ENCODE measurements around the gene SESTD1.
"Not testable (repeated sequence)": the region's sequence is repeated elsewhere in the genome, so short reads cannot be mapped to it uniquely, and the experiment has no call there.

Gene SESTD1

DNA sequence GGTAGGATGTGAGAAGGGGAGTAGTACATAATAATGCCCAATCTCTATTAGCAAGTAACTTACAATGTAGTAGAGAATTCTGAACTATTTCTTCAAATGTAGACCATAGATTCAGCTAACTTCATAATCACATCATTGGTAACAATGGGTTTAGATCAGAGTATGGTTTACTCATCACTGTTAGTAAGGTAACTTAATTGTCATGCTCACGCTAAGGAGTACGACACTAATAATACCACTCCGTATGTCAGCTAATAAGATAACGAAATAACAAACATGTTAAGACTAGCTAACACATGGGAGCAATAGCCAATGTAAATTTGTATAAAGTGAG is 158.3 kb downstream of the SESTD1 start:
- WGBS, 2 experiments (ENCODE audit: insufficient coverage in 2 of 2): no CpG with 5 or more reads among the region's 4 CpGs
- no peaks in the 10 kb centered on the region for H3K9me3 ChIP-seq (ENCODE audit: control insufficient read depth, low read length)
- no peak overlapping the region for H3K4me3 ChIP-seq (ENCODE audit: extremely low read depth, insufficient read depth, low read length, poor library complexity, severe bottlenecking)
- peaks cover 8% of the 10 kb centered on the region for H3K36me3 ChIP-seq (ENCODE audit: control insufficient read depth, insufficient read depth, low read length)
- H3K27ac ChIP-seq (ENCODE audit: low read depth, low read length, severe bottlenecking): no peak overlapping the region
- H3K4me1 ChIP-seq (ENCODE audit: control insufficient read depth, insufficient read depth, low read length, poor library complexity, severe bottlenecking): no peaks in the 10 kb centered on the region

DNA sequence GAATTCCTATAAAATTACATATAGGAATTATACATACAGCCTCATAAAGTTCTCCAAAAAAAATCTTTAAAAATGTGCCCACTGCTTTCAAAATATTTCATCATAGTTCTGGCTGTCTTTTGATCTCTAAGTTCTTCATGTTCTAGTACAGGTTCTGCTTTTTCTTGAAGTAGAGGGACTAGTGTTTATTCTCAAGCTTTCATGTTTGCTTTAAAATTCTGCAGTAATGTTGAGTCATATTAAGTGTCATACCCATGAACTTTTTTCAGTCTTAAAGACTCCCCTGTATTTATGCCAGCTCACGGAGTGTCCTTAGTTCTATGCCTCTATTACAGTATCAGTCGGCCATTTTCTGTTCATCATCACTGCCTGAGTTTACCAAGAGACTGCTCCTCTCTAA is 159.9 kb downstream of the SESTD1 start:
- Histone ChIP-seq H3K4me3 (ENCODE audit: extremely low read depth, insufficient read depth, low read length, poor library complexity, severe bottlenecking) (no peak overlapping the region), H3K9me3 (ENCODE audit: control insufficient read depth, low read length) (no peaks in the 10 kb centered on the region), H3K36me3 (ENCODE audit: control insufficient read depth, insufficient read depth, low read length) (peaks cover 4% of the 10 kb centered on the region), H3K4me1 (ENCODE audit: control insufficient read depth, insufficient read depth, low read length, poor library complexity, severe bottlenecking) (no peaks in the 10 kb centered on the region), H3K27ac (ENCODE audit: low read depth, low read length, severe bottlenecking) (no peak overlapping the region)
- WGBS, 2 experiments (ENCODE audit: insufficient coverage in 2 of 2): 81 to 100% methylated on average over 1 to 2 of the region's 2 CpGs

DNA sequence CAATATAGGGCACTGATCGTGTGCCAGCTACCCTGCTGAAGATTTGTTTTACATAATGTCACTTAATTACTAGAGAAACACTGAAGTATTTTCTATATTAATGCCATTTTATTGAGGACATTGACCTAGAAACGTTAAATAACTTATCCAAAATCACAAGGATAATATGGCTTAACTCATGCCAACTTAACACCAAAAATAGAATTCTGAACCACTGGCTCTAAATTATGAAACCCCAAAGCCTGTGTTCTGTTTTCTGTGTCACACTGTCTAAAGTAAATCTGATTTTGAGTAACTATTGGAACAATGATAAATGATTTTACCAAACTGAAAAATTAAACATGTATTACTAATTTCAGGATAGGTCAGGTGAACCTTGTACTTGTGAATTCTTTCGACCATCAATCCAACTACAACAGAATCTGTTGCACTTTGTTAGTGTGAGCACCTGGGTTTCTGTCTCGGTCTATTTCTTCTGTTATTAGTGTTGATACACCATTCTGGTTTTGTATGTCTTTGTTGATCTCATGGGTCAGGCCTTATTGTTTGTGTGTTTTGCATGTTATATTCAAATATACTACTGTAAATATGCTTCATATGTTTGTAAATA is 166.4 kb downstream of the SESTD1 start:
- Histone ChIP-seq H3K36me3 (ENCODE audit: control insufficient read depth, insufficient read depth, low read length) (no peaks in the 10 kb centered on the region), H3K27ac (ENCODE audit: low read depth, low read length, severe bottlenecking) (no peak overlapping the region), H3K4me1 (ENCODE audit: control insufficient read depth, insufficient read depth, low read length, poor library complexity, severe bottlenecking) (no peaks in the 10 kb centered on the region), H3K4me3 (ENCODE audit: extremely low read depth, insufficient read depth, low read length, poor library complexity, severe bottlenecking) (no peak overlapping the region), H3K9me3 (ENCODE audit: control insufficient read depth, low read length) (no peaks in the 10 kb centered on the region)
- WGBS, 2 experiments (ENCODE audit: insufficient coverage in 2 of 2): 40% methylated on average over 1 of the region's 4 CpGs; no CpG with 5 or more reads in 1 of the 2 experiments

DNA sequence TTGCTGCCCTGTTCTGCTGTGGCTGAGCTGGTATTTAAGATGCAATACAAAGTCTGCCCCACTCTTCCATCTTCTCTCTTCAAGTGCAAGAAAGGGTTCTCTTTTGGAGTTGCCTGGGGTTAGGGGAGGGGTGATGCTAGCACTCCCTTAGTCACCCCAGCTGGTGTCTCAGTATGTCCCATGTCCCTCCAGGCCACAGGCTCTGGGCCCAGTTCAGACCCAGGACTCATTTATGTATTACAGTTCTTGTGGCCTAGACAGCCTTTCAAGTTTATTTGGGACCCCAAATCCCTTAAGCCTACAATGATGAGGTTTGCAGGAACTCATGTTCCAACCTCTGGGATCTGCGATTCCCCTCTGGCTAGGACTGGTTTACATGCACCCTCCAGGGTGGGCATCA is 167.5 kb downstream of the SESTD1 start:
- H3K9me3 ChIP-seq (ENCODE audit: control insufficient read depth, low read length): no peaks in the 10 kb centered on the region
- no peak overlapping the region for H3K4me3 ChIP-seq (ENCODE audit: extremely low read depth, insufficient read depth, low read length, poor library complexity, severe bottlenecking)
- no peaks in the 10 kb centered on the region for H3K36me3 ChIP-seq (ENCODE audit: control insufficient read depth, insufficient read depth, low read length)
- 90 to 100% methylated on average over 1 of the region's 1 CpG for WGBS, 2 experiments (ENCODE audit: insufficient coverage in 2 of 2)
- no peak overlapping the region for H3K27ac ChIP-seq (ENCODE audit: low read depth, low read length, severe bottlenecking)
- H3K4me1 ChIP-seq (ENCODE audit: control insufficient read depth, insufficient read depth, low read length, poor library complexity, severe bottlenecking): no peaks in the 10 kb centered on the region

DNA sequence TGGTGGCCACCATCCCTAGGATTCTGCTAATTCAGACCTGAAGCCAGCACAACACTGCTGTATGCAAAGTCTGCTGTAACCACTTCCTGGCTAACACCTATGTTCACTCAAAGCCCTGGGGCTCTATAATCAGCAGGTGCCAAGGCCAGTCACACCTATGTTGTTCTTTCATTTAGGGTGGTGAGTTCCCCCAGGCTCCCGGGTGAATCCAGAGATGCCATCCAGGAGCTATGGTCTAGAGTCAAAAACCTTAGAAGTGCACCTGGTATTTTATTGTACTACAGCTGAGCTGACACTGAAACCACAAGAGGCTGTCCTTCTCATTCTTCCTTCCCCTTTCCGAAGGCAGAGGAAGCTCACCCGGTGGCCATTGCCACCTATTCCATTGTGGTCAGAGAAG is 168.5 kb downstream of the SESTD1 start:
- Histone ChIP-seq H3K27ac (ENCODE audit: low read depth, low read length, severe bottlenecking) (no peak overlapping the region), H3K36me3 (ENCODE audit: control insufficient read depth, insufficient read depth, low read length) (no peaks in the 10 kb centered on the region)
- WGBS, 2 experiments (ENCODE audit: insufficient coverage in 2 of 2): 67 to 100% methylated on average over 1 to 2 of the region's 3 CpGs

DNA sequence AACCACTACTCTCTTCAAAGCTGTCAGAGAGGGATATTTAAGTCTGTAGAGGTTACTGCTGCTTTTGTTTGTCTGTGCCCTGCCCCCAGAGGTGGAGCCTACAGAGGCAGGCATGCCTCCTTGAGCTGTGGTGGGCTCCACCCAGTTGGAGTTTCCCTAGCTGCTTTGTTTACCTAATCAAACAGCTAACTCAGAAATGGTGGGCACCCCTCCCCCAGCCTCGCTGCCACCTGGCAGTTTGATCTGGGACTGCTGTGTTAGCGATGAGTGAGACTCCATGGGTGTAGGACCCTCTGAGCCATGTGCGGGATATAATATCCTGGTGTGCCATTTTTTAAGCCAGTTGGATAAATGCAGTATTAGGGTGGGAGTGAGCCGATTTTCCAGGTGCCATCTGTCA is 171.7 kb downstream of the SESTD1 start:
- H3K27ac ChIP-seq (ENCODE audit: low read depth, low read length, severe bottlenecking); H3K4me3 ChIP-seq (ENCODE audit: extremely low read depth, insufficient read depth, low read length, poor library complexity, severe bottlenecking); H3K36me3 ChIP-seq (ENCODE audit: control insufficient read depth, insufficient read depth, low read length); H3K9me3 ChIP-seq (ENCODE audit: control insufficient read depth, low read length); H3K4me1 ChIP-seq (ENCODE audit: control insufficient read depth, insufficient read depth, low read length, poor library complexity, severe bottlenecking): not testable (repeated sequence)
- WGBS, 2 experiments (ENCODE audit: insufficient coverage in 2 of 2): 90 to 100% methylated on average over 2 of the region's 4 CpGs

More for the DNA sequence above, 168.5 kb downstream of the SESTD1 start:
- Histone ChIP-seq H3K4me1 (ENCODE audit: control insufficient read depth, insufficient read depth, low read length, poor library complexity, severe bottlenecking) (no peaks in the 10 kb centered on the region), H3K9me3 (ENCODE audit: control insufficient read depth, low read length) (no peaks in the 10 kb centered on the region), H3K4me3 (ENCODE audit: extremely low read depth, insufficient read depth, low read length, poor library complexity, severe bottlenecking) (no peak overlapping the region)

DNA sequence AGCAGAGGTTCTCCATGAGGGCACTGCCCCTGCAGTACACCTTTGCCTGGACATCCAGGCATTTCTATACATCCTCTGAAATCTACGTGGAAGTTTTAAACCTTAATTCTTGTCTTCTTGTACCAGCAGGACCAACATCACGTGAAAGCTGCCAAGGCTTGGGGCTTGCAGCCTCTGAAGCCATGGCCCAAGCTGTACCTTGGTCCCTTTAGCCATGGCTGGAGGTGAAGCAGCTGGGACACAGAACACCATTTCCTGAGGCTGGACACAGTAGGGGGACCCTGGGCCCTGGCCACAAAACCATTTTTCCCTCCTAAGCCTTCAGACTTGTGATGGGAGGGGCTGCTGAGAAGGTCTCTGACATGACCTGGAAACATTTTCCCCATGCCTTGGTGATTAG is 181.9 kb downstream of the SESTD1 start:
- WGBS, 2 experiments (ENCODE audit: insufficient coverage in 2 of 2): 77 to 83% methylated on average over 2 of the region's 2 CpGs
- H3K4me3 ChIP-seq (ENCODE audit: extremely low read depth, insufficient read depth, low read length, poor library complexity, severe bottlenecking): no peak overlapping the region
- H3K36me3 ChIP-seq (ENCODE audit: control insufficient read depth, insufficient read depth, low read length): no peaks in the 10 kb centered on the region
- no peak overlapping the region for H3K27ac ChIP-seq (ENCODE audit: low read depth, low read length, severe bottlenecking)
- H3K4me1 ChIP-seq (ENCODE audit: control insufficient read depth, insufficient read depth, low read length, poor library complexity, severe bottlenecking): no peaks in the 10 kb centered on the region
- H3K9me3 ChIP-seq (ENCODE audit: control insufficient read depth, low read length): no peaks in the 10 kb centered on the region

DNA sequence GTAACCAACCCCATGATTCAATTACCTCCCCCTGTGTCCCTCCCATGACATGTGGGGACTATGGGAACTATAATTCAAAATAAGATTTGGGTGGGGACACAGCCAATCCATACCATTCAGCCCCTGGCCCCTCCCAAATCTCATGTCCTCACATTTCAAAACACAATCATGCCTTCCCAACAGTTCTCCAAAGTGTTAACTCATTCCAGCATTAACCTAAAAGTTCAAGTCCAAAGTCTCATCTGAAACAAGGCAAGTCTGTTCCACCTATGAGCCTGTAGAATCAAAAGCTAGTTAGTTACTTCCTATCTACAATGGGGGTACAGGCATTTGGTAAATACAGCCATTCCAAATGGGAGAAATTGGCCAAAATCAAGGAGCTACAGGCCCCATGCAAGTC is 182.7 kb downstream of the SESTD1 start:
- Histone ChIP-seq H3K36me3 (ENCODE audit: control insufficient read depth, insufficient read depth, low read length) (no peaks in the 10 kb centered on the region), H3K9me3 (ENCODE audit: control insufficient read depth, low read length) (no peaks in the 10 kb centered on the region), H3K4me1 (ENCODE audit: control insufficient read depth, insufficient read depth, low read length, poor library complexity, severe bottlenecking) (no peaks in the 10 kb centered on the region), H3K4me3 (ENCODE audit: extremely low read depth, insufficient read depth, low read length, poor library complexity, severe bottlenecking) (no peak overlapping the region), H3K27ac (ENCODE audit: low read depth, low read length, severe bottlenecking) (no peak overlapping the region)

DNA sequence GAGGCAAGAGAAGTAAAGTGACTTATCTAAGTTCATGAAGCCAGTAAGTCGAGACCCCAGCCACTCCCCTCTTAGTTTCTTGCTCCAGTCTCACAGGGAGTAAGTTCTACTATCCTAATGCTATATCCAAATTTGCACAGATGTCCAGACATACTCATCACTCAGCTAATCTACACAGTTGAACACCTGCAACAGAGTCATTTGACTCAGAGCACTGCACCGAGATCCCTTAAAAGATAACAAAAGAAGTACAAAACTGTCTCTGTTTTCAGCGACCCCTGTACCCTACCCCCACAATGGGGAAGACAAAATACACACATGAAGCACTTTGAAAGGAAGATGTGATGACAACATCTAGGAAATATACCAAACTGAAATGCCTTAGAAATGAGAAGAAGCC is 192.1 kb downstream of the SESTD1 start:
- WGBS, 2 experiments (ENCODE audit: insufficient coverage in 2 of 2): 84 to 92% methylated on average over 1 to 2 of the region's 3 CpGs
- Histone ChIP-seq H3K36me3 (ENCODE audit: control insufficient read depth, insufficient read depth, low read length) (no peaks in the 10 kb centered on the region), H3K27ac (ENCODE audit: low read depth, low read length, severe bottlenecking) (no peak overlapping the region), H3K4me3 (ENCODE audit: extremely low read depth, insufficient read depth, low read length, poor library complexity, severe bottlenecking) (no peak overlapping the region), H3K9me3 (ENCODE audit: control insufficient read depth, low read length) (no peaks in the 10 kb centered on the region), H3K4me1 (ENCODE audit: control insufficient read depth, insufficient read depth, low read length, poor library complexity, severe bottlenecking) (no peaks in the 10 kb centered on the region)

DNA sequence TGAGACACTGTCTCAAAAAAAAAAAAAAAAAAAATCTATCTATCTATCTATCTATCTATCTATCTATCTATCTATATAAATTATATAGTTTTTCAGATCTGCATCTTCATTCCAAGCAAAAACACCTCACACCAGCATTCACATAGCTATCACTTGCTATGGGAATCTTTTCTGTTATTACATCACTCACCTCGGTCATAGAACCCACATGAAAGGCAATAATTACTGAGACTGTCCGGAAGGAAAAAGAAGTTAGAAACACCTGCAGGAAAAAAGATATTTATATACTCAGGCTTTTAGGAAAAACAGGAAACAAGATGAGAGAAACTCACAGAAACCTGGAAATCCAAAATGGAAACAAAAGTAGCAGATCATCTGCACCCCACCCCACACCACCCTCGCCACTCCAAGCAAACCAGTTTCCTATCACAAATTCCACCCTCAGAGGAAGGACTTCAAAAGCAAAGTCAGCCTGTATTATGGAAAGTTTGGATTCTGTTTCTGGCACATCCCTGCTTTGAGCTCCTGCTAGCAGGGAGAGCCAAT is 192.7 kb downstream of the SESTD1 start:
- Histone ChIP-seq H3K4me1 (ENCODE audit: control insufficient read depth, insufficient read depth, low read length, poor library complexity, severe bottlenecking) (no peaks in the 10 kb centered on the region), H3K4me3 (ENCODE audit: extremely low read depth, insufficient read depth, low read length, poor library complexity, severe bottlenecking) (no peak overlapping the region), H3K27ac (ENCODE audit: low read depth, low read length, severe bottlenecking) (no peak overlapping the region), H3K36me3 (ENCODE audit: control insufficient read depth, insufficient read depth, low read length) (no peaks in the 10 kb centered on the region), H3K9me3 (ENCODE audit: control insufficient read depth, low read length) (no peaks in the 10 kb centered on the region)
- WGBS, 2 experiments (ENCODE audit: insufficient coverage in 2 of 2): no CpG with 5 or more reads among the region's 3 CpGs

DNA sequence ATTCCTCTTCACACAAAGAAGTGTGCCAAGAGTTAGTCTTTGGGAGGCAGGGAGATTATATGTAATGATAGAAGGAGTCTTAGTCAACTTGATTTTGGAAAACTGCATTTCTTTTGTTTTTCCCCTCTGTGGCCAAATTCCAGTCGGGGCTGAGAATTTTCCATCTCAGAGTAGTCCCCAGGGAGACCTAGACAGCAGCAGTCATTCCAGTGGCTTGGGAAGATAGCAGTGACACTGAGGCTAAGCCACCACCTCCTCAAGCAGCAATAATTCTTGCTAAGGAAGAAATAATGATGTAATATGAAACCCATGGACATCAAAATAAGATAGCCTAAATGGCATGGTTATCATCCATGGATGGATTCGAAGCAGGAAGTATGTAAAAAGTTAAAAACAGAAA is 193.7 kb downstream of the SESTD1 start:
- no peaks in the 10 kb centered on the region for H3K4me1 ChIP-seq (ENCODE audit: control insufficient read depth, insufficient read depth, low read length, poor library complexity, severe bottlenecking)
- no peaks in the 10 kb centered on the region for H3K9me3 ChIP-seq (ENCODE audit: control insufficient read depth, low read length)
- H3K36me3 ChIP-seq (ENCODE audit: control insufficient read depth, insufficient read depth, low read length): no peaks in the 10 kb centered on the region
- WGBS, 2 experiments (ENCODE audit: insufficient coverage in 2 of 2): 100% methylated on average over 1 of the region's 2 CpGs
- no peak overlapping the region for H3K4me3 ChIP-seq (ENCODE audit: extremely low read depth, insufficient read depth, low read length, poor library complexity, severe bottlenecking)
- H3K27ac ChIP-seq (ENCODE audit: low read depth, low read length, severe bottlenecking): no peak overlapping the region

All from mesodermal cell (in vitro differentiated cells).